Gastrocnemius medialis (tissue), 4 donors: ENCODE results near the gene SHPK.

Experiments
- CTCF ChIP-seq, 5 experiments: fragments of 450-650 bp in 3 of 5; fragments of 200-600 bp in 2 of 5; sonication (generic) in 2 of 5; IDR thresholded peaks in 4 of 5; conservative IDR thresholded peaks in 1 of 5; 1 replicate in 4 of 5; 2 replicates in 1 of 5; pipeline ENCODE4 v1.5.1; 2016 to 2019; ENCODE audit warnings: antibody characterized with exemption in 5 of 5, mild to moderate bottlenecking in 3 of 5, moderate library complexity in 3 of 5
- POLR2A ChIP-seq, 2 donors: fragments of 450-650 bp; IDR thresholded peaks; one replicate each; pipeline ENCODE4 v1.6.1; 2017; ENCODE audit warnings: antibody characterized with exemption in 2 of 2, mild to moderate bottlenecking in 2 of 2, moderate library complexity in 2 of 2

GRCh38 chr17:3643889-3644349, 7.9 kb upstream of the SHPK start:
- TF ChIP-seq CTCF (IDR thresholded peaks at IDR 0.05 in 4 of 5, conservative IDR thresholded peaks at IDR 0.05 in 1 of 5) (no peak), POLR2A (IDR thresholded peaks at IDR 0.05) (no peak)
